HG03280 (cell line): ENCODE measurements around the gene TMEM270.
"Not testable (repeated sequence)": the region's sequence is repeated elsewhere in the genome, so short reads cannot be mapped to it uniquely, and the experiment has no call there.

Experiments
- ATAC-seq: cut with Tn5 transposase; IDR thresholded peaks from one replicate; pipeline ENCODE4 v1.9.1; 2021; ENCODE audit warnings: mild to moderate bottlenecking, moderate library complexity; ENCODE audit not compliant: unreplicated experiment

TMEM270 gene

GRCh38 chr7:73860859-73861258 is at the start of gene TMEM270:
TSS of gene TMEM270 (plus strand) at chr7:73861159. CDS start at chr7:73861195, 36 bp downstream.
- ATAC-seq, result no peak

GRCh38 chr7:73811760-73812168 is 49.2 kb upstream of the TMEM270 start:
- no peak for ATAC-seq

- ATAC-seq, result no peak
These were observed 48.0 kb upstream of the TMEM270 start for GRCh38 chr7:73812996-73813395.

- ATAC-seq, result no peak
These were observed 45.5 kb upstream of the TMEM270 start for GRCh38 chr7:73815436-73815835.

- ATAC-seq, result no peak
These were observed 43.8 kb upstream of the TMEM270 start for GRCh38 chr7:73817121-73817520.

- no peak for ATAC-seq
These were observed 40.9 kb upstream of the TMEM270 start for GRCh38 chr7:73820013-73820412.

- not testable (repeated sequence) for ATAC-seq
These were observed 39.2 kb upstream of the TMEM270 start for GRCh38 chr7:73821597-73822285.

GRCh38 chr7:73822319-73823173 is 38.4 kb upstream of the TMEM270 start:
- ATAC-seq, result no peak

GRCh38 chr7:73823257-73823656 is 37.7 kb upstream of the TMEM270 start:
- ATAC-seq, result no peak

GRCh38 chr7:73823873-73824592 is 36.9 kb upstream of the TMEM270 start:
- ATAC-seq, result no peak

- ATAC-seq, result no peak
These were observed 36.0 kb upstream of the TMEM270 start for GRCh38 chr7:73824986-73825385.

- ATAC-seq, result no peak
These were observed 33.3 kb upstream of the TMEM270 start for GRCh38 chr7:73827567-73828106.

GRCh38 chr7:73828107-73828803 is 32.7 kb upstream of the TMEM270 start:
- ATAC-seq, result no peak

GRCh38 chr7:73828972-73829371 is 32.0 kb upstream of the TMEM270 start:
- no peak for ATAC-seq

- ATAC-seq, result no peak
These were observed 31.5 kb upstream of the TMEM270 start for GRCh38 chr7:73829505-73829904.

- ATAC-seq, result no peak
These were observed 30.9 kb upstream of the TMEM270 start for GRCh38 chr7:73829921-73830680.

- ATAC-seq, result no peak
These were observed 30.0 kb upstream of the TMEM270 start, which contains the start of gene CLDN4 for GRCh38 chr7:73830681-73831583. TSS of gene CLDN4 (plus strand) at chr7:73830996. CDS start at chr7:73831202, 206 bp downstream.

GRCh38 chr7:73831584-73831833 is 29.4 kb upstream of the TMEM270 start:
- no peak for ATAC-seq
